Caco-2 (cell line): ENCODE data around the gene PPP4R3C. TPM values are rescaled to one million over a fixed set of nuclear protein-coding genes. Genes with fewer than 3 reads are reported as not detected.
"Not testable (repeated sequence)": the region's sequence is repeated elsewhere in the genome, so short reads cannot be mapped to it uniquely, and the experiment has no call there.

ENCODE experiments used
- BruUV-seq: library from RNA; stranded (reverse); fragments of 400-500 nt; replicated peaks from 2 replicates; lab custom pipeline; 2021; lab: Mats Ljungman, UMichigan
- CTCF ChIA-PET: fragments of 300-600 bp; sonication (Branson Sonifier 250); formaldehyde crosslinking; loops from one replicate; lab custom pipeline; 2022; ENCODE audit warnings: antibody characterized with exemption; lab: Charles Lee
- POLR2A ChIA-PET: fragments of 300-600 bp; sonication (Branson Sonifier 250); formaldehyde crosslinking; loops from one replicate; lab custom pipeline; 2022; ENCODE audit warnings: antibody characterized with exemption; lab: Charles Lee
- DNase-seq, 2 experiments: peaks; one replicate each; pipeline versions ENCODE4 v3.0.0 to v3.0.0-alpha.2; 2020 to 2022
- H3K27me3 ChIP-seq: replicated peaks from 2 replicates; pipeline ENCODE4 v1.6.0; 2011; ENCODE audit warnings: low read length; ENCODE audit not compliant: control insufficient read depth, insufficient read depth
- H3K36me3 ChIP-seq: 2 replicates; pipeline ENCODE4 v1.5.1; 2011; ENCODE audit warnings: low read length; ENCODE audit not compliant: control insufficient read depth, insufficient read depth
- H3K4me1 ChIP-seq: fragments of 250-450 bp; sonication (Bioruptor Pico); 2 replicates; pipeline ENCODE4 v1.5.1; 2020; ENCODE audit warnings: mild to moderate bottlenecking
- H3K4me3 ChIP-seq: 2 replicates; pipeline ENCODE4 v1.5.1; 2011; ENCODE audit warnings: low read depth, mild to moderate bottlenecking, control low read depth, low read length
- H3K9me3 ChIP-seq: fragments of 250-450 bp; sonication (Bioruptor Pico); 2 replicates; pipeline ENCODE4 v1.5.1; 2020; ENCODE audit warnings: mild to moderate bottlenecking, moderate library complexity
- H3K27ac Mint-ChIP-seq: one replicate; pipeline ENCODE4 v1.8.0; 2022; ENCODE audit warnings: mixed read lengths; ENCODE audit not compliant: unreplicated experiment
- H3K27me3 Mint-ChIP-seq: one replicate; pipeline ENCODE4 v1.8.0; 2022; ENCODE audit warnings: mixed read lengths; ENCODE audit not compliant: insufficient read depth, unreplicated experiment
- H3K36me3 Mint-ChIP-seq: one replicate; pipeline ENCODE4 v1.8.0; 2022; ENCODE audit warnings: mild to moderate bottlenecking, mixed read lengths; ENCODE audit not compliant: insufficient read depth, unreplicated experiment
- H3K4me1 Mint-ChIP-seq: one replicate; pipeline ENCODE4 v1.8.0; 2022; ENCODE audit warnings: low read depth, mixed read lengths; ENCODE audit not compliant: unreplicated experiment
- H3K4me3 Mint-ChIP-seq: one replicate; pipeline ENCODE4 v1.8.0; 2022; ENCODE audit warnings: mild to moderate bottlenecking, moderate library complexity, mixed read lengths; ENCODE audit not compliant: unreplicated experiment
- H3K9me3 Mint-ChIP-seq: one replicate; pipeline ENCODE4 v1.8.0; 2022; ENCODE audit warnings: mixed read lengths; ENCODE audit not compliant: unreplicated experiment
- CTCF ChIP-seq, 2 experiments: fragments of 200-600 bp in 1 of 2; IDR thresholded peaks; 1 replicate in 1 of 2; 2 replicates in 1 of 2; pipeline versions ENCODE4 v1.5.1 to v1.8.0; 2011 to 2022; ENCODE audit warnings: antibody characterized with exemption in 1 of 2, control low read depth in 1 of 2, inconsistent platforms in 1 of 2, low read depth in 1 of 2, low read length in 1 of 2, mild to moderate bottlenecking in 1 of 2, moderate library complexity in 1 of 2; ENCODE audit not compliant: insufficient read depth in 1 of 2, severe bottlenecking in 1 of 2, unreplicated experiment in 1 of 2
- intact Hi-C: fragments of 100-400 bp; cut with micrococcal nuclease; formaldehyde crosslinking; loops from one replicate; pipeline ENCODE4 v1.10.0; 2022; ENCODE audit not compliant: unreplicated experiment
- total RNA-seq: library from RNA; stranded (reverse); gene quantifications from 2 replicates; pipeline ENCODE4 v1.2.3, GENCODE V29; 2022

The PPP4R3C gene
- total RNA-seq, 1 experiment from 2014 or later = not detected

GRCh38 chrX:27465036-27465435, 1.9 kb upstream of the PPP4R3C start:
- Mint-ChIP-seq H3K27ac (no peak overlapping the region), H3K27me3 (peaks cover 2% of the 10 kb centered on the region), H3K4me3 (no peak overlapping the region), H3K36me3 (no peaks in the 10 kb centered on the region), H3K4me1 (no peaks in the 10 kb centered on the region), H3K9me3 (no peaks in the 10 kb centered on the region)
- intact Hi-C loops = no loop called here
- CTCF ChIA-PET = no interaction called here
- POLR2A ChIA-PET = no interaction called here
- BruUV-seq = no TSS peak
- no peak for DNase-seq
- Histone ChIP-seq H3K4me1 (no peaks in the 10 kb centered on the region), H3K27me3 (no peaks in the 10 kb centered on the region), H3K36me3 (no peaks in the 10 kb centered on the region), H3K9me3 (no peaks in the 10 kb centered on the region), H3K4me3 (no peak overlapping the region)
- no peak for TF ChIP-seq CTCF (IDR thresholded peaks at IDR 0.05; ENCODE audit: insufficient read depth in 1 of 2, low read depth in 1 of 2, low read length in 1 of 2, severe bottlenecking in 1 of 2, unreplicated experiment in 1 of 2)

GRCh38 chrX:27459129-27459528, 4.0 kb downstream of the PPP4R3C start:
- H3K27me3 ChIP-seq, H3K27me3 Mint-ChIP-seq, DNase-seq, H3K36me3 ChIP-seq, POLR2A ChIA-PET, H3K4me1 ChIP-seq, H3K4me1 Mint-ChIP-seq, H3K36me3 Mint-ChIP-seq, H3K4me3 ChIP-seq, BruUV-seq, H3K4me3 Mint-ChIP-seq, H3K27ac Mint-ChIP-seq, H3K9me3 Mint-ChIP-seq, CTCF ChIA-PET, intact Hi-C loops, H3K9me3 ChIP-seq: not testable (repeated sequence)

- H3K27me3 Mint-ChIP-seq, H3K4me3 Mint-ChIP-seq, H3K4me3 ChIP-seq, H3K27me3 ChIP-seq, DNase-seq, H3K36me3 ChIP-seq, H3K9me3 ChIP-seq, POLR2A ChIA-PET, H3K4me1 ChIP-seq, H3K4me1 Mint-ChIP-seq, CTCF ChIA-PET, intact Hi-C loops, H3K36me3 Mint-ChIP-seq, H3K27ac Mint-ChIP-seq, H3K9me3 Mint-ChIP-seq, BruUV-seq: not testable (repeated sequence)
Observed at GRCh38 chrX:27458544-27458943, 4.6 kb downstream of the PPP4R3C start.

GRCh38 chrX:27451324-27451723, 11.8 kb downstream of the PPP4R3C start:
- BruUV-seq = no TSS peak
- DNase-seq = no peak
- POLR2A ChIA-PET = no interaction called here
- H3K4me3 Mint-ChIP-seq = no peak overlapping the region
- H3K27me3 ChIP-seq = no peaks in the 10 kb centered on the region
- H3K36me3 Mint-ChIP-seq = no peaks in the 10 kb centered on the region
- TF ChIP-seq CTCF (IDR thresholded peaks at IDR 0.05; ENCODE audit: insufficient read depth in 1 of 2, low read depth in 1 of 2, low read length in 1 of 2, severe bottlenecking in 1 of 2, unreplicated experiment in 1 of 2) = no peak
- H3K9me3 ChIP-seq = no peaks in the 10 kb centered on the region
- no peak overlapping the region for H3K4me3 ChIP-seq
- intact Hi-C loops = no loop called here
- no peaks in the 10 kb centered on the region for H3K36me3 ChIP-seq
- H3K27ac Mint-ChIP-seq = no peak overlapping the region
- CTCF ChIA-PET = no interaction called here
- no peaks in the 10 kb centered on the region for H3K4me1 Mint-ChIP-seq
- H3K27me3 Mint-ChIP-seq = no peaks in the 10 kb centered on the region
- no peaks in the 10 kb centered on the region for H3K4me1 ChIP-seq
- H3K9me3 Mint-ChIP-seq = no peaks in the 10 kb centered on the region
